K562 (cell line): ENCODE measurements around the gene FPGS. TPM values are rescaled to one million over a fixed set of nuclear protein-coding genes. Genes with fewer than 3 reads are reported as not detected.

Experiments
- ATAC-seq: fragments of 200-7000 bp; cut with Tn5 transposase; 3 replicates; pipeline ENCODE4 v1.9.1; 2020; ENCODE audit warnings: moderate library complexity
- BruUV-seq: library from RNA; stranded (reverse); fragments of 400-500 nt; replicated peaks from 2 replicates; lab custom pipeline; 2021; lab: Mats Ljungman, UMichigan
- CTCF ChIA-PET: fragments of 300-600 bp; formaldehyde crosslinking; extraction: SDS; loops from one replicate; lab custom pipeline; 2021; ENCODE audit warnings: low intra/inter-chr PET ratio; lab: Yijun Ruan, JAX
- POLR2A ChIA-PET: fragments of 300-600, 350-650 bp; sonication (Branson Sonifier 250); formaldehyde crosslinking; extraction: SDS; loops from one replicate; lab custom pipeline; 2021; ENCODE audit warnings: antibody characterized with exemption, inconsistent platforms; lab: Yijun Ruan, JAX
- DNase-seq, 4 experiments: peaks; one replicate each; pipeline versions ENCODE4 v3.0.0 to v3.0.0-alpha.2; 2011 to 2018; ENCODE audit warnings: low spot score in 3 of 4, mixed read lengths in 3 of 4; ENCODE audit errors: extremely low read depth in 1 of 4
- FAIRE-seq: peaks from 2 replicates; lab custom pipeline; 2011; peaks lifted over from hg19 to GRCh38; lab: Jason Lieb, UNC
- H2AFZ ChIP-seq: 2 replicates; pipeline ENCODE4 v1.6.0; 2011; ENCODE audit warnings: low read depth, low read length, control low read depth, inconsistent platforms
- H3K27ac ChIP-seq: fragments of 200-600 bp; 3 replicates; pipeline ENCODE4 v1.8.0; 2011; ENCODE audit warnings: low read depth, mild to moderate bottlenecking, control low read depth, inconsistent platforms, low read length, moderate library complexity, mixed read lengths; ENCODE audit errors: extremely low read depth
- H3K27me3 ChIP-seq, 2 experiments: fragments of 300-600 bp in 1 of 2; 2 replicates in 1 of 2; 3 replicates in 1 of 2; pipeline versions ENCODE4 v1.6.0 to v1.8.0; 2011; ENCODE audit warnings: inconsistent platforms in 2 of 2, low read length in 2 of 2, mild to moderate bottlenecking in 1 of 2, mixed read lengths in 1 of 2, moderate library complexity in 1 of 2; ENCODE audit not compliant: control insufficient read depth in 2 of 2, insufficient read depth in 2 of 2
- H3K36me3 ChIP-seq: fragments of 300-600 bp; 3 replicates; pipeline ENCODE4 v1.8.0; 2011; ENCODE audit warnings: mild to moderate bottlenecking, low read length, inconsistent platforms; ENCODE audit not compliant: control insufficient read depth, insufficient read depth
- H3K4me1 ChIP-seq, 2 experiments: fragments of 200-600 bp in 1 of 2; replicated peaks in 1 of 2; 2 replicates in 1 of 2; 3 replicates in 1 of 2; pipeline versions ENCODE4 v1.5.1 to v1.8.0; 2011; ENCODE audit warnings: inconsistent platforms in 2 of 2, low read length in 2 of 2, mild to moderate bottlenecking in 1 of 2, mixed read lengths in 1 of 2, moderate library complexity in 1 of 2; ENCODE audit not compliant: control insufficient read depth in 2 of 2, insufficient read depth in 2 of 2
- H3K4me2 ChIP-seq: 2 replicates; pipeline ENCODE4 v1.6.1; 2011; ENCODE audit warnings: low read length, control low read depth, inconsistent platforms, mixed read lengths; ENCODE audit not compliant: insufficient read depth
- H3K4me3 ChIP-seq: fragments of 200-600 bp; sonication (generic), shearing (Covaris generic); 2 replicates; pipeline ENCODE4 v1.5.1; 2016; ENCODE audit warnings: control low read depth, inconsistent platforms
- H3K79me2 ChIP-seq: fragments of 200-600 bp; 3 replicates; pipeline ENCODE4 v1.8.0; 2011; ENCODE audit warnings: low read length, inconsistent platforms; ENCODE audit not compliant: control insufficient read depth, insufficient read depth
- H3K9ac ChIP-seq, 2 experiments: 2 replicates each; pipeline versions ENCODE4 v1.6.0 to v1.6.1; 2011; ENCODE audit warnings: low read depth in 2 of 2, low read length in 2 of 2, control low read depth in 1 of 2, inconsistent platforms in 1 of 2, mild to moderate bottlenecking in 1 of 2, mixed read lengths in 1 of 2; ENCODE audit not compliant: insufficient read depth in 1 of 2
- H3K9me1 ChIP-seq: one replicate; pipeline ENCODE4 v1.6.0; 2011; ENCODE audit warnings: inconsistent platforms, mild to moderate bottlenecking, low read length, moderate library complexity; ENCODE audit not compliant: control insufficient read depth, insufficient read depth
- H3K9me3 ChIP-seq: replicated peaks from 2 replicates; pipeline ENCODE4 v1.5.1; 2011; ENCODE audit warnings: low read depth, low read length, inconsistent platforms; ENCODE audit not compliant: control insufficient read depth, insufficient read depth
- H4K20me1 ChIP-seq: replicated peaks from 2 replicates; pipeline ENCODE4 v1.6.1; 2011; ENCODE audit warnings: low read length, inconsistent platforms, mixed read lengths; ENCODE audit not compliant: control insufficient read depth, insufficient read depth
- ASH1L ChIP-seq: fragments of 450-650 bp; IDR thresholded peaks from 2 replicates; pipeline ENCODE4 v1.6.1; 2018; ENCODE audit warnings: borderline replicate concordance, mild to moderate bottlenecking, low read depth; ENCODE audit not compliant: partially characterized antibody
- BRCA1 ChIP-seq, 2 experiments: fragments of 450-650 bp in 1 of 2; sonication (generic) in 1 of 2; formaldehyde crosslinking in 1 of 2; IDR thresholded peaks; 2 replicates each; pipeline versions ENCODE4 v1.5.0 to v1.6.1; 2017 to 2020; ENCODE audit warnings: mild to moderate bottlenecking in 1 of 2, missing genetic modification reagents in 1 of 2
- LCOR ChIP-seq: sonication (generic); formaldehyde crosslinking; IDR thresholded peaks from 2 replicates; pipeline ENCODE4 v1.8.0; 2022; ENCODE audit warnings: mild to moderate bottlenecking, missing genetic modification reagents
- RBBP5 ChIP-seq: fragments of 200-600 bp; sonication (generic); IDR thresholded peaks from 2 replicates; pipeline ENCODE4 v1.6.1; 2012; ENCODE audit warnings: borderline replicate concordance, mild to moderate bottlenecking, low read length, control low read depth, inconsistent platforms; ENCODE audit not compliant: insufficient read depth, poor library complexity, severe bottlenecking
- SAFB ChIP-seq: fragments of 200-400 bp; formaldehyde crosslinking; IDR thresholded peaks from 2 replicates; pipeline ENCODE4 v1.6.1; 2017; ENCODE audit warnings: low read depth, low read length, borderline replicate concordance
- SIN3B ChIP-seq: fragments of 450-650 bp; IDR thresholded peaks from 2 replicates; pipeline ENCODE4 v1.6.1; 2017; ENCODE audit warnings: low read depth, mild to moderate bottlenecking, moderate library complexity
- ZC3H8 ChIP-seq: fragments of 450-650 bp; IDR thresholded peaks from 2 replicates; pipeline ENCODE4 v1.6.1; 2017
- ZFX ChIP-seq: sonication (generic); formaldehyde crosslinking; IDR thresholded peaks from 2 replicates; pipeline ENCODE4 v1.8.0; 2022; ENCODE audit warnings: mild to moderate bottlenecking, missing genetic modification reagents, moderate library complexity
- ZNF384 ChIP-seq: IDR thresholded peaks from 2 replicates; pipeline ENCODE4 v1.6.1; 2012; ENCODE audit warnings: low read depth, low read length, improper control_type of control experiment
- ZNF431 ChIP-seq: sonication (generic); formaldehyde crosslinking; IDR thresholded peaks from 2 replicates; pipeline ENCODE4 v1.8.0; 2022; ENCODE audit warnings: mild to moderate bottlenecking, missing genetic modification reagents
- WGBS: fragments of 100-300 bp; shearing (Covaris generic); methylation state at CpG from one replicate; pipeline ENCODE4 v1.1.6; 2016; ENCODE audit warnings: low coverage, mixed read lengths; ENCODE audit not compliant: insufficient coverage; ENCODE audit errors: missing lambda C conversion rate; 5-methylcytosine and 5-hydroxymethylcytosine counted together
- in situ Hi-C: fragments of 300-500 bp; cut with MboI; formaldehyde crosslinking; loops from 4 replicates; pipeline ENCODE4 v1.15.0; 2018; ENCODE audit warnings: inconsistent platforms, mixed read lengths
- intact Hi-C: fragments of 100-400 bp; cut with micrococcal nuclease; formaldehyde crosslinking; loops from 2 replicates; pipeline ENCODE4 v1.14.2; 2022
- polyA plus RNA-seq, 8 experiments: library from polyadenylated mRNA; depleted of rRNA in 4 of 8; stranded (reverse) in 5 of 8; unstranded in 3 of 8; fragments of >200 nt; fragmentation: Nextera tagmentation in 2 of 8; fragmentation: Illumina TruSeq in 1 of 8; extraction: Ambion mirVana in 2 of 8; extraction: Trizol in 1 of 8; gene quantifications; 2 replicates each; pipeline versions ENCODE4 v1.2.1 to v1.2.3, GENCODE V29; 2011 to 2014; ENCODE audit warnings: inconsistent platforms in 1 of 8, missing spikeins in 1 of 8
- total RNA-seq, 7 experiments: library from RNA; depleted of rRNA in 6 of 7; stranded (reverse); fragments of >200 nt in 6 of 7; fragmentation: Illumina TruSeq in 2 of 7; extraction: Trizol in 2 of 7; gene quantifications; 2 replicates each; pipeline versions ENCODE4 v1.2.1 to v1.2.3, GENCODE V29; 2011 to 2021; ENCODE audit warnings: low replicate concordance in 1 of 7
- TF ChIP-seq, protein P1 (sequence below): sonication (generic); formaldehyde crosslinking; IDR thresholded peaks from 2 replicates; pipeline ENCODE4 v1.8.1; 2023; ENCODE audit warnings: mild to moderate bottlenecking, missing genetic modification reagents
- TF ChIP-seq, protein P2 (sequence below): fragments of 450-650 bp; IDR thresholded peaks from 2 replicates; pipeline ENCODE4 v1.6.1; 2014; ENCODE audit warnings: low read depth, mild to moderate bottlenecking, moderate library complexity, borderline replicate concordance
- TF ChIP-seq, protein P3 (sequence below): fragments of 250-450 bp; sonication (Bioruptor Pico); IDR thresholded peaks from 2 replicates; pipeline ENCODE4 v1.5.0; 2021
- TF ChIP-seq, protein P4 (sequence below): IDR thresholded peaks from 3 replicates; pipeline ENCODE4 v1.6.1; 2011; ENCODE audit warnings: borderline replicate concordance, mild to moderate bottlenecking; ENCODE audit not compliant: insufficient read length, insufficient read depth
- TF ChIP-seq, protein P5 (sequence below): fragments of 450-650 bp; IDR thresholded peaks from 2 replicates; pipeline ENCODE4 v1.6.1; 2017; ENCODE audit warnings: antibody characterized with exemption

The FPGS gene
- total and polyA plus RNA-seq, 9 of the 15 experiments (the other 6 are each of a cell fraction or from before 2014, with no cell fraction given) = 0.84 to 86.4 (median 59.2) TPM

DNA sequence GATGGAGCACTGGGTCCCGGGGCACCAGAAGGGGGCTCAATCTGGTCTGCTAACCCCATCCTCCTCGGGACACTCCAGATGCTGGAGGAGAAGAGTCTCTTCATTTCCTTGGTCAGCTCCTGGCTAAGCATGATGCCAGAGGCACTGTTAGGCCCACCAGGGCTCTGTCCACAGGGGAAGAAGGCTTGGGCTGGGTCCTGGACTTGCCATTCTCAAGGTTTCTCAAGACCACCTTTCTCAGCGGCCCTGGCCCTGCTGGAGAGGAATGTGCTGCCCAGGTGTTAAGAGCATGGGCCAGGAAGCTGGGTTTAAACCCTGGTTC is 32.1 kb upstream of the FPGS start:
- DNase-seq = no peak
- no peak for ATAC-seq
- Histone ChIP-seq H3K27ac (peak overlapping the region; percentile 32; the same call in 1 of the 3 replicates), H3K4me2 (peak overlapping the region; percentile 79), H3K4me1 (peaks cover 17 to 28% of the 10 kb centered on the region in 2 experiments), H3K9me3 (no peaks in the 10 kb centered on the region), H3K9ac (peak overlapping the region; percentile 23 to 86; a peak in 2 of 4 replicates), H3K79me2 (no peaks in the 10 kb centered on the region), H3K9me1 (no peaks in the 10 kb centered on the region), H3K36me3 (no peaks in the 10 kb centered on the region), H4K20me1 (no peaks in the 10 kb centered on the region), H3K4me3 (peak overlapping the region; percentile 55), H3K27me3 (no peaks in the 10 kb centered on the region), H2AFZ (peak overlapping the region; percentile 76; the same call in 1 of the 2 replicates)
- BruUV-seq = no TSS peak
- in situ Hi-C loops (loop anchor here (25.0 kb wide), 1 partner anchor 592 kb away; the partner anchor contains the start of gene URM1), intact Hi-C loops (no loop called here)
- no peak for FAIRE-seq
- ChIA-PET CTCF (interaction anchor here (1.3 kb wide), 1 partner anchor 15 kb away, joined by 3 read pairs; no protein-coding TSS in a partner anchor), POLR2A (interaction anchor here (0.7 to 2.1 kb wide), 9 partner anchors 8 to 108 kb away, joined by 4 to 8 read pairs (median 4); partner anchors contain the start of gene CDK9)
- WGBS = 35% methylated on average over 3 of the region's 3 CpGs
- TF ChIP-seq, protein P1, sequence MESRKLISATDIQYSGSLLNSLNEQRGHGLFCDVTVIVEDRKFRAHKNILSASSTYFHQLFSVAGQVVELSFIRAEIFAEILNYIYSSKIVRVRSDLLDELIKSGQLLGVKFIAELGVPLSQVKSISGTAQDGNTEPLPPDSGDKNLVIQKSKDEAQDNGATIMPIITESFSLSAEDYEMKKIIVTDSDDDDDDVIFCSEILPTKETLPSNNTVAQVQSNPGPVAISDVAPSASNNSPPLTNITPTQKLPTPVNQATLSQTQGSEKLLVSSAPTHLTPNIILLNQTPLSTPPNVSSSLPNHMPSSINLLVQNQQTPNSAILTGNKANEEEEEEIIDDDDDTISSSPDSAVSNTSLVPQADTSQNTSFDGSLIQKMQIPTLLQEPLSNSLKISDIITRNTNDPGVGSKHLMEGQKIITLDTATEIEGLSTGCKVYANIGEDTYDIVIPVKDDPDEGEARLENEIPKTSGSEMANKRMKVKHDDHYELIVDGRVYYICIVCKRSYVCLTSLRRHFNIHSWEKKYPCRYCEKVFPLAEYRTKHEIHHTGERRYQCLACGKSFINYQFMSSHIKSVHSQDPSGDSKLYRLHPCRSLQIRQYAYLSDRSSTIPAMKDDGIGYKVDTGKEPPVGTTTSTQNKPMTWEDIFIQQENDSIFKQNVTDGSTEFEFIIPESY (CRISPR knock-in tag) = no peak
- TF ChIP-seq ASH1L = no peak
- TF ChIP-seq RBBP5 = peak; percentile 18
- TF ChIP-seq ZNF431 (CRISPR knock-in tag) = no peak
- TF ChIP-seq SAFB = no peak
- TF ChIP-seq, protein P2, sequence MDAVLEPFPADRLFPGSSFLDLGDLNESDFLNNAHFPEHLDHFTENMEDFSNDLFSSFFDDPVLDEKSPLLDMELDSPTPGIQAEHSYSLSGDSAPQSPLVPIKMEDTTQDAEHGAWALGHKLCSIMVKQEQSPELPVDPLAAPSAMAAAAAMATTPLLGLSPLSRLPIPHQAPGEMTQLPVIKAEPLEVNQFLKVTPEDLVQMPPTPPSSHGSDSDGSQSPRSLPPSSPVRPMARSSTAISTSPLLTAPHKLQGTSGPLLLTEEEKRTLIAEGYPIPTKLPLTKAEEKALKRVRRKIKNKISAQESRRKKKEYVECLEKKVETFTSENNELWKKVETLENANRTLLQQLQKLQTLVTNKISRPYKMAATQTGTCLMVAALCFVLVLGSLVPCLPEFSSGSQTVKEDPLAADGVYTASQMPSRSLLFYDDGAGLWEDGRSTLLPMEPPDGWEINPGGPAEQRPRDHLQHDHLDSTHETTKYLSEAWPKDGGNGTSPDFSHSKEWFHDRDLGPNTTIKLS = no peak
- TF ChIP-seq BRCA1 (IDR thresholded peaks at IDR 0.05) = no peak
- no peak for TF ChIP-seq BRCA1 (CRISPR knock-in tag; IDR thresholded peaks at IDR 0.05)
- TF ChIP-seq, protein P3, sequence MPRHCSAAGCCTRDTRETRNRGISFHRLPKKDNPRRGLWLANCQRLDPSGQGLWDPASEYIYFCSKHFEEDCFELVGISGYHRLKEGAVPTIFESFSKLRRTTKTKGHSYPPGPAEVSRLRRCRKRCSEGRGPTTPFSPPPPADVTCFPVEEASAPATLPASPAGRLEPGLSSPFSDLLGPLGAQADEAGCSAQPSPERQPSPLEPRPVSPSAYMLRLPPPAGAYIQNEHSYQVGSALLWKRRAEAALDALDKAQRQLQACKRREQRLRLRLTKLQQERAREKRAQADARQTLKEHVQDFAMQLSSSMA (CRISPR knock-in tag) = no peak
- TF ChIP-seq, protein P4, sequence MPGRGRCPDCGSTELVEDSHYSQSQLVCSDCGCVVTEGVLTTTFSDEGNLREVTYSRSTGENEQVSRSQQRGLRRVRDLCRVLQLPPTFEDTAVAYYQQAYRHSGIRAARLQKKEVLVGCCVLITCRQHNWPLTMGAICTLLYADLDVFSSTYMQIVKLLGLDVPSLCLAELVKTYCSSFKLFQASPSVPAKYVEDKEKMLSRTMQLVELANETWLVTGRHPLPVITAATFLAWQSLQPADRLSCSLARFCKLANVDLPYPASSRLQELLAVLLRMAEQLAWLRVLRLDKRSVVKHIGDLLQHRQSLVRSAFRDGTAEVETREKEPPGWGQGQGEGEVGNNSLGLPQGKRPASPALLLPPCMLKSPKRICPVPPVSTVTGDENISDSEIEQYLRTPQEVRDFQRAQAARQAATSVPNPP = no peak
- TF ChIP-seq ZNF384 = no peak
- no peak for TF ChIP-seq SIN3B
- TF ChIP-seq ZC3H8 = no peak
- peak; percentile 35; the same call in 1 of the 2 replicates for TF ChIP-seq ZFX
- TF ChIP-seq, protein P5, sequence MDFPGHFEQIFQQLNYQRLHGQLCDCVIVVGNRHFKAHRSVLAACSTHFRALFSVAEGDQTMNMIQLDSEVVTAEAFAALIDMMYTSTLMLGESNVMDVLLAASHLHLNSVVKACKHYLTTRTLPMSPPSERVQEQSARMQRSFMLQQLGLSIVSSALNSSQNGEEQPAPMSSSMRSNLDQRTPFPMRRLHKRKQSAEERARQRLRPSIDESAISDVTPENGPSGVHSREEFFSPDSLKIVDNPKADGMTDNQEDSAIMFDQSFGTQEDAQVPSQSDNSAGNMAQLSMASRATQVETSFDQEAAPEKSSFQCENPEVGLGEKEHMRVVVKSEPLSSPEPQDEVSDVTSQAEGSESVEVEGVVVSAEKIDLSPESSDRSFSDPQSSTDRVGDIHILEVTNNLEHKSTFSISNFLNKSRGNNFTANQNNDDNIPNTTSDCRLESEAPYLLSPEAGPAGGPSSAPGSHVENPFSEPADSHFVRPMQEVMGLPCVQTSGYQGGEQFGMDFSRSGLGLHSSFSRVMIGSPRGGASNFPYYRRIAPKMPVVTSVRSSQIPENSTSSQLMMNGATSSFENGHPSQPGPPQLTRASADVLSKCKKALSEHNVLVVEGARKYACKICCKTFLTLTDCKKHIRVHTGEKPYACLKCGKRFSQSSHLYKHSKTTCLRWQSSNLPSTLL = no peak
- 0 out of 2 replicates have a peak, but pooled peaks have one; percentile 5 for TF ChIP-seq LCOR (CRISPR knock-in tag)
